GM12892 (cell line): ENCODE data around the gene EIF2AK2.

Experiments
- POLR2A ChIP-seq: IDR thresholded peaks from 2 replicates; pipeline ENCODE4 v1.6.1; 2011; ENCODE audit warnings: low read depth, low read length, control low read depth
- POLR2AphosphoS5 ChIP-seq: IDR thresholded peaks from 2 replicates; pipeline ENCODE4 v1.6.1; 2011; ENCODE audit warnings: low read depth, low read length, control low read depth
- TAF1 ChIP-seq: IDR thresholded peaks from 2 replicates; pipeline ENCODE4 v1.6.1; 2011; ENCODE audit warnings: low read depth, mild to moderate bottlenecking, control low read depth, low read length, borderline replicate concordance

- TF ChIP-seq POLR2A (no peak), TAF1 (no peak), POLR2AphosphoS5 (no peak)
These were observed 54.2 kb downstream of the EIF2AK2 start for GRCh38 chr2:37102588-37102987.
